Activated naive CD8-positive, alpha-beta T cell treated with anti-CD3 and anti-CD28 coated beads for 36 hours (primary cell): ENCODE data around the gene ZFAND6. TPM values are rescaled to one million over a fixed set of nuclear protein-coding genes. Genes with fewer than 3 reads are reported as not detected.
"Not testable (repeated sequence)": the region's sequence is repeated elsewhere in the genome, so short reads cannot be mapped to it uniquely, and the experiment has no call there.

Experiments used
- DNase-seq: peaks from one replicate; pipeline ENCODE4 v3.0.0; 2021
- H3K27ac Mint-ChIP-seq: one replicate; pipeline ENCODE4 v1.8.0; 2022; ENCODE audit warnings: mild to moderate bottlenecking, moderate library complexity, mixed read lengths
- H3K27me3 Mint-ChIP-seq: one replicate; pipeline ENCODE4 v1.8.0; 2022; ENCODE audit warnings: mild to moderate bottlenecking, mixed read lengths
- H3K36me3 Mint-ChIP-seq: one replicate; pipeline ENCODE4 v1.8.0; 2021; ENCODE audit warnings: mild to moderate bottlenecking, mixed read lengths
- H3K4me1 Mint-ChIP-seq: one replicate; pipeline ENCODE4 v1.8.0; 2021; ENCODE audit warnings: mixed read lengths
- H3K4me3 Mint-ChIP-seq: one replicate; pipeline ENCODE4 v1.8.0; 2022; ENCODE audit warnings: mild to moderate bottlenecking, moderate library complexity, mixed read lengths
- H3K9me3 Mint-ChIP-seq: one replicate; pipeline ENCODE4 v1.8.0; 2022; ENCODE audit warnings: mixed read lengths
- total RNA-seq, 2 experiments: library from RNA; stranded (reverse); gene quantifications; one replicate each; pipeline ENCODE4 v1.2.3, GENCODE V29; 2021

ZFAND6 gene
- total RNA-seq, 2 experiments from 2014 or later, result 25.5 to 28.7 TPM

GRCh38 chr15:80070840-80071239 lies 11.4 kb downstream of the ZFAND6 start:
- no peak overlapping the region for H3K27ac Mint-ChIP-seq
- H3K4me3 Mint-ChIP-seq, result no peak overlapping the region
- H3K36me3 Mint-ChIP-seq, result peaks cover 3% of the 10 kb centered on the region
- H3K27me3 Mint-ChIP-seq, result no peaks in the 10 kb centered on the region
- DNase-seq, result no peak
- H3K9me3 Mint-ChIP-seq, result no peaks in the 10 kb centered on the region
- H3K4me1 Mint-ChIP-seq, result peaks cover 62% of the 10 kb centered on the region

DNA sequence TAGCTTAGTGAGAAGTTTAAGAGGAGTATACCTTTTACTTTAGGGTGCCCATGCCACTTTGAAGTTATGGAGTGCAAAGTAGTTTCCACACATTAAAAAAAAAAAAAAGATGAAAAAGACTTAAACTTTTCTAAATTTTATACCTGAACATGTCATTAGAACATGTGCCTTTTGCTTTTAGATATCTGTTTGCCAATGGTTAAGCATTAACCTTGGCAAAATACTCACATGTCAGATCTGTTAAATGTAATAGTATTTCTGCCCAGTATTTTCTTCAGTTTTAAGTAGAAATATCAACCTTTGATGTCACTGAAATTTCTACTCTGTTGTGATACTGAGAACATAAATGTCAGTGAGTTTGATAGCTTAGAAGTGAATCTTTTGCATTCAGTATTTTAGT lies 12.2 kb downstream of the ZFAND6 start:
- DNase-seq, result no peak
- Mint-ChIP-seq H3K27me3 (no peaks in the 10 kb centered on the region), H3K9me3 (no peaks in the 10 kb centered on the region), H3K36me3 (peaks cover 3% of the 10 kb centered on the region), H3K27ac (no peak overlapping the region), H3K4me1 (peaks cover 67% of the 10 kb centered on the region), H3K4me3 (peak overlapping the region; percentile 14)

DNA sequence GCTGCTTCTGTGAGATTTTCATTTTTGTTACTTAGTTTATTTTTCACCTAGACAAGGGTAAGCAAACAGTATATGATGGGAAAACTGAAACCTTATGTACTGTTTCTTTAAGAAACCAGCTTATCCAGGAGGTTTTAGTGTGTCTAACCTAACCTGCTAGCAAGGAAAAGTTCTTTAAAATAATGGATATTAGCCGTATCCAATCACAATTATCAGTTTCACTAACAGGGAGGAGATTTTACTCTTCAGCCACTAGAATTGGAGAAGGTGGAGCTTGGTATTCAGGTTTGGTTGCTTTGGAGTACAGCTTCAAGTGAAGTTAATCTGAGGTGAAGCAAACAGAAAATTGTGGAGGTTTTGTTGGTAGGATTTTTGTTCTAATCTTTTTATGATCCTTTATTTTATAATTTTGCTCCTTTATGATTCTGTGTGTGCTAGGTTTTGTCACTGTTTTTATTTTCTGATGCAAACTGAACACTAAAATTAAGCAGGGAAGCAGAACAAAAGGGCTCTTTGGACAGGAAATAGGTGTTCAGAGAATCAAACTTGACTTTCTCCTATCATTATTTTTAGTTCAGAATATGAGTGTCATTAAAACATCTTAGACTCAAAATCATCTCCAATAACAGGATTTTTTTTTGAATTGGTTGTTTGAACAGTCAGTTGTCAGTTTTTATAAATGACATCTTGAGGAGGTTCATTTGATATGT lies 13.0 kb downstream of the ZFAND6 start:
- Mint-ChIP-seq H3K9me3 (no peaks in the 10 kb centered on the region), H3K27me3 (no peaks in the 10 kb centered on the region), H3K4me1 (peaks cover 66% of the 10 kb centered on the region), H3K4me3 (peak overlapping the region; percentile 90), H3K36me3 (no peaks in the 10 kb centered on the region), H3K27ac (peak overlapping the region; percentile 77)
- no peak for DNase-seq

DNA sequence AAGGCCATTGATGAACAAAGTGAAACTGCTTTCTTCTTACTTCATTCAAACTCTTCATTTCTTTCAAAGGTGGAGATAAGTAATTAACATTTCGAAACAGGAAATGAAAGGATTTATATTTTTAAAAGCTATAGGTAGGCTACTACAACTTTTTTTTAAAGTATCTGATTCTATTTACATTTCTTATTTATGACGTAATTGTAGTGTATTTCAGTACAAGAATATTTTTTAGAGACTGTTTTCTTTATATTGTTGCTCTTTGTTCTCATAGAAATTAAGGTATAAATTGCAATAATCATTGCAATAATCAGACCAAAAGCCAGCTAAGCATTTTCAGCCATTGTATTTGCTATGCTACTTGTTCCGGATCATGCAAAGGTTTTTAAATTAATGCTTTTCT lies 13.7 kb downstream of the ZFAND6 start:
- Mint-ChIP-seq H3K36me3 (peaks cover 2% of the 10 kb centered on the region), H3K4me1 (peaks cover 65% of the 10 kb centered on the region), H3K27ac (no peak overlapping the region), H3K4me3 (no peak overlapping the region), H3K27me3 (no peaks in the 10 kb centered on the region), H3K9me3 (peaks cover 2% of the 10 kb centered on the region)
- no peak for DNase-seq

- Mint-ChIP-seq H3K27ac (no peak overlapping the region), H3K4me1 (peaks cover 43% of the 10 kb centered on the region), H3K4me3 (no peak overlapping the region), H3K27me3 (no peaks in the 10 kb centered on the region), H3K36me3 (peaks cover 11% of the 10 kb centered on the region), H3K9me3 (peaks cover 2% of the 10 kb centered on the region)
- no peak for DNase-seq
These were observed 17.1 kb downstream of the ZFAND6 start for GRCh38 chr15:80076321-80077318.

DNA sequence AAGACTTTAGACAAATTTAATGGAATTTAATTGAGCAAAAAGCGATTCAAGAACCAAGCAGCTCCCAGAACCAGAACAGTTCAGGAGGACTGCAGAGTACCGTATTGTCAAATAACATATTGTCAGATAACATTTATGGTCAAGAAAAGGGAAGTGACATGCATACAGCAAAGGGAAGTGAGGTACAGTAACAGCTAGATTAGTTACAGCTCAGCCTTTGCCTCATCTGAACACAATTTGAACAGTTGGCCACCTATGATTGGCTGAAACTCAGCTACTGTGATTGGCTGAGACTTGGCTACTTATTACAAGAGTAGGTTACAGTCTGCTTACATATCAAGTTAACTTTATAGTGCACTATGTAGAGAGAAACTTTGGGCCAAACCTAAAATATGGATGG lies 21.9 kb downstream of the ZFAND6 start:
- H3K27me3 Mint-ChIP-seq, result no peaks in the 10 kb centered on the region
- H3K9me3 Mint-ChIP-seq, result peaks cover 2% of the 10 kb centered on the region

GRCh38 chr15:80087104-80087503 lies 27.6 kb downstream of the ZFAND6 start:
- Mint-ChIP-seq H3K27me3 (no peaks in the 10 kb centered on the region), H3K4me3 (no peak overlapping the region), H3K36me3 (peaks cover 15% of the 10 kb centered on the region), H3K4me1 (peaks cover 23% of the 10 kb centered on the region), H3K9me3 (peaks cover 2% of the 10 kb centered on the region), H3K27ac (no peak overlapping the region)
- no peak for DNase-seq

More for the DNA sequence above, 21.9 kb downstream of the ZFAND6 start:
- H3K4me3 Mint-ChIP-seq, result no peak overlapping the region
- H3K36me3 Mint-ChIP-seq, result peaks cover 11% of the 10 kb centered on the region
- H3K4me1 Mint-ChIP-seq, result peaks cover 9% of the 10 kb centered on the region
- no peak overlapping the region for H3K27ac Mint-ChIP-seq
- DNase-seq, result no peak

DNA sequence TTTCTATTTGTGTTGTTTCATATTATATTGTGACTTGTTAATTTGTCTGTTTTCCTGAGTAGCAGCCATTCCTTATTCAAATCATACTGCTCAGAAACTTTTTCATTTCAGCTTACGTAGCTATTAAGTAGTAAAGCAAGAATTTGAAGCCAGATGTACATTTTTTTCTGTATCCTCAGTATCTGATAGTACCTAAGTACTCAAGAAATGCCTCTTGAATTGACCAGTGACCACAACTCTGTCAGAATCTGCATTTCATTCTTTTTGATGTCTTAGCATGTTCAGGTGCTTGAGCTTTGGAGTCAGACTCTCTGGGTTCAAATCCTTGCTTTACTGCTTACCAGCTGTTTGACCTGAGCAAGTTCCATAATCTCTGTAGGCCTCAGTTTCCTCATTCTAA lies 30.6 kb downstream of the ZFAND6 start:
- Mint-ChIP-seq H3K9me3 (peaks cover 2% of the 10 kb centered on the region), H3K4me3 (no peak overlapping the region), H3K27me3 (no peaks in the 10 kb centered on the region), H3K27ac (no peak overlapping the region), H3K4me1 (peaks cover 34% of the 10 kb centered on the region), H3K36me3 (peaks cover 15% of the 10 kb centered on the region)
- DNase-seq, result no peak

- Mint-ChIP-seq H3K4me3 (no peak overlapping the region), H3K36me3 (peaks cover 17% of the 10 kb centered on the region), H3K9me3 (peaks cover 2% of the 10 kb centered on the region), H3K27ac (peak overlapping the region; percentile 36), H3K4me1 (peaks cover 42% of the 10 kb centered on the region), H3K27me3 (no peaks in the 10 kb centered on the region)
- DNase-seq, result no peak
These were observed 31.5 kb downstream of the ZFAND6 start for GRCh38 chr15:80090879-80091503.

GRCh38 chr15:80093854-80094418 lies 34.5 kb downstream of the ZFAND6 start:
- H3K9me3 Mint-ChIP-seq, result peaks cover under 1% of the 10 kb centered on the region
- no peak overlapping the region for H3K4me3 Mint-ChIP-seq
- peaks cover 34% of the 10 kb centered on the region for H3K4me1 Mint-ChIP-seq
- H3K27me3 Mint-ChIP-seq, result no peaks in the 10 kb centered on the region
- peaks cover 11% of the 10 kb centered on the region for H3K36me3 Mint-ChIP-seq
- peak overlapping the region; percentile 59 for H3K27ac Mint-ChIP-seq
- DNase-seq, result peak; percentile 8

- peaks cover 37% of the 10 kb centered on the region for H3K4me1 Mint-ChIP-seq
- H3K27ac Mint-ChIP-seq, result no peak overlapping the region
- H3K9me3 Mint-ChIP-seq, result no peaks in the 10 kb centered on the region
- no peak overlapping the region for H3K4me3 Mint-ChIP-seq
- H3K36me3 Mint-ChIP-seq, result peaks cover 6% of the 10 kb centered on the region
- DNase-seq, result no peak
- H3K27me3 Mint-ChIP-seq, result no peaks in the 10 kb centered on the region
These were observed 36.0 kb downstream of the ZFAND6 start for GRCh38 chr15:80095511-80095910.

GRCh38 chr15:80095969-80096368 lies 36.5 kb downstream of the ZFAND6 start:
- Mint-ChIP-seq H3K27me3 (no peaks in the 10 kb centered on the region), H3K4me3 (no peak overlapping the region), H3K4me1 (peaks cover 34% of the 10 kb centered on the region), H3K27ac (no peak overlapping the region), H3K36me3 (peaks cover 4% of the 10 kb centered on the region), H3K9me3 (no peaks in the 10 kb centered on the region)
- no peak for DNase-seq

DNA sequence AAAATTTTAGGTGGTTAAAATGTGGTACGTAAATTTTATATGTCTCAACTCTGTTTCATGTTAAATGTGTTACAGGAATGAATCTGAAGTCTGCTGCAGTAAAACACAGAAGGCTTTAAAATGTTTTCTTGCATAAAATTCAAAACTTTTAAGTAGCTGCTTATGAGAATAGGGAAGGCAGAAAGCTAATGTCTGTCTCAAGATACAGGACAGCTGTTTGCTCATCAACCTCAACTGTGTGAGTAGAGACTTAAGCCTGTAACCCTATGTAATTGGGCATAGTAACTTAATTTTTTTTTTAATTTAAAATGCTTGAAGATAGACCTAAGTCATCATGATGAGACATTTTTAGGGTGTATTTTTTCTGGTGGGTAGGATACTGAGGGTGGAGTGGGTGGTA lies 38.9 kb downstream of the ZFAND6 start:
- Mint-ChIP-seq H3K4me3 (no peak overlapping the region), H3K9me3 (no peaks in the 10 kb centered on the region), H3K36me3 (peaks cover 7% of the 10 kb centered on the region), H3K27me3 (no peaks in the 10 kb centered on the region), H3K4me1 (peaks cover 39% of the 10 kb centered on the region), H3K27ac (no peak overlapping the region)
- DNase-seq, result no peak

- peaks cover 7% of the 10 kb centered on the region for H3K36me3 Mint-ChIP-seq
- H3K4me1 Mint-ChIP-seq, result peaks cover 35% of the 10 kb centered on the region
- H3K27ac Mint-ChIP-seq, result no peak overlapping the region
- no peaks in the 10 kb centered on the region for H3K9me3 Mint-ChIP-seq
- no peaks in the 10 kb centered on the region for H3K27me3 Mint-ChIP-seq
- no peak for DNase-seq
- no peak overlapping the region for H3K4me3 Mint-ChIP-seq
These were observed 39.8 kb downstream of the ZFAND6 start for GRCh38 chr15:80099241-80099640.

DNA sequence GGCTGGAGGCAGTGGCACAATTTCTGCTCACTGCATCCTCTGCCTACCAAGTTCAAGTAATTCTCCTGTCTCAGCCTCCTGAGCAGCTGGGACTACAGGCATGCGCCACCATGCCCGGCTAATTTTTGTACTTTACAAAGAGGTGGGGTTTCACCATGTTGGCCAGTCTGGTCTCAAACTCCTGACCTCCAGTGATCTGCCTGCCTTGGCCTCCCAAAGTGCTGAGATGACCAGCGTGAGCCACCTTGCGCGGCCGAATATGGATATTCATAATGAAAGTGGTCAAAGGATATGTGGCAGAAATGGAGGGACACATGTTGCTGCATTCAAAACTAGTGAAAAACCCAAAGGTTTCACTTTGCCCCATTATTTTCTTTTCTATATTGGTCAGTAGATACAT lies 40.2 kb downstream of the ZFAND6 start:
- not testable (repeated sequence) for H3K4me3 Mint-ChIP-seq, DNase-seq, H3K27ac Mint-ChIP-seq, H3K27me3 Mint-ChIP-seq, H3K9me3 Mint-ChIP-seq
- Mint-ChIP-seq H3K4me1 (peaks cover 33% of the 10 kb centered on the region), H3K36me3 (peaks cover 11% of the 10 kb centered on the region)
